ENCODE results near the gene MLLT10. TPM values are rescaled to one million over a fixed set of nuclear protein-coding genes. Genes with fewer than 3 reads are reported as not detected.

The MLLT10 gene
- total and polyA plus RNA-seq, 9 of the 15 experiments (the other 6 are each of a cell fraction or from before 2014, with no cell fraction given), result 18.8 to 81.4 (median 64.2) TPM

DNA sequence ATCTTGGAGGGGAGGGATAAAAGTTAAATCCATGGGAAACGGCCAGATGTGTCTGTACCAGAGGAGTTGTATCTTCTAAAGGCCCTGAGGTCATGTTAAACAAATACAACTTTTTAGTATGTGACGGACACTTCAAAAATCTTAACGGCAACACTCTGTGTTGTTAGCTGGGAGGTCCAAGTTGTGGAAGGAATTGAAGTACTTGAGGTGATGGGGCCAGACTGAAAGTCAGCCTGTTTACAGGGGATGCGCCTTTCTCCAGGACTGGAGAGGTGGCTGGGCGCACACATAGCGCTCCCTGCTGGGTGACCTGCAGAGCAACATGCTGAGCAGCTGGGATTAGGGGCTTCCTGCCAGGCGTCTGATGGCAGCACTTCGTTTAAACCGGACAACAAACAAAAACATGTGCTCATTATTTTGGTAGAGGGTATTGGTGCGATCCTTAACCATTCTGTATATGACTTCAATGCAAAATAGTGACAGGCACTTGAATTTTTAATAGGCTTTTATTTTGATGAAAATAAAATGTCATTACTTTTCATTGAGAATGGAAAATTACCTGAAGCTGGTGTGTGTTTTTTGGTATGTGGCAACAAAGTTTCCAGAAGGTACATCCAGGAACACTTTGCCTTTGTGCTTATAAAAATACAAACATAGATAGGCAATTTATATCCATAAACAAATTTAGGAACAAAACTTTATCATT lies 198.2 kb downstream of the MLLT10 start (continued):
- no peak for TF ChIP-seq TEAD4 (IDR thresholded peaks at IDR 0.05; ENCODE audit: low read length)
- TF ChIP-seq TEAD4 (CRISPR knock-in tag; IDR thresholded peaks at IDR 0.05; ENCODE audit: borderline replicate concordance), result no peak
- no peak for TF ChIP-seq HNRNPUL1 (IDR thresholded peaks at IDR 0.05; ENCODE audit: low read length)
- TF ChIP-seq ZNF3 (CRISPR knock-in tag; IDR thresholded peaks at IDR 0.05), result no peak
- TF ChIP-seq, protein P1, sequence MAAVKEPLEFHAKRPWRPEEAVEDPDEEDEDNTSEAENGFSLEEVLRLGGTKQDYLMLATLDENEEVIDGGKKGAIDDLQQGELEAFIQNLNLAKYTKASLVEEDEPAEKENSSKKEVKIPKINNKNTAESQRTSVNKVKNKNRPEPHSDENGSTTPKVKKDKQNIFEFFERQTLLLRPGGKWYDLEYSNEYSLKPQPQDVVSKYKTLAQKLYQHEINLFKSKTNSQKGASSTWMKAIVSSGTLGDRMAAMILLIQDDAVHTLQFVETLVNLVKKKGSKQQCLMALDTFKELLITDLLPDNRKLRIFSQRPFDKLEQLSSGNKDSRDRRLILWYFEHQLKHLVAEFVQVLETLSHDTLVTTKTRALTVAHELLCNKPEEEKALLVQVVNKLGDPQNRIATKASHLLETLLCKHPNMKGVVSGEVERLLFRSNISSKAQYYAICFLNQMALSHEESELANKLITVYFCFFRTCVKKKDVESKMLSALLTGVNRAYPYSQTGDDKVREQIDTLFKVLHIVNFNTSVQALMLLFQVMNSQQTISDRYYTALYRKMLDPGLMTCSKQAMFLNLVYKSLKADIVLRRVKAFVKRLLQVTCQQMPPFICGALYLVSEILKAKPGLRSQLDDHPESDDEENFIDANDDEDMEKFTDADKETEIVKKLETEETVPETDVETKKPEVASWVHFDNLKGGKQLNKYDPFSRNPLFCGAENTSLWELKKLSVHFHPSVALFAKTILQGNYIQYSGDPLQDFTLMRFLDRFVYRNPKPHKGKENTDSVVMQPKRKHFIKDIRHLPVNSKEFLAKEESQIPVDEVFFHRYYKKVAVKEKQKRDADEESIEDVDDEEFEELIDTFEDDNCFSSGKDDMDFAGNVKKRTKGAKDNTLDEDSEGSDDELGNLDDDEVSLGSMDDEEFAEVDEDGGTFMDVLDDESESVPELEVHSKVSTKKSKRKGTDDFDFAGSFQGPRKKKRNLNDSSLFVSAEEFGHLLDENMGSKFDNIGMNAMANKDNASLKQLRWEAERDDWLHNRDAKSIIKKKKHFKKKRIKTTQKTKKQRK (IDR thresholded peaks at IDR 0.05; ENCODE audit: borderline replicate concordance, low read depth, low read length), result no peak
- TF ChIP-seq NCOA1 (IDR thresholded peaks at IDR 0.05; ENCODE audit: low read depth), result no peak
- no peak for TF ChIP-seq POU5F1 (IDR thresholded peaks at IDR 0.05; ENCODE audit: borderline replicate concordance, low read depth, low read length, partially characterized antibody)
- peak; percentile 40; the same call in 1 of the 2 replicates for TF ChIP-seq MTA3 (IDR thresholded peaks at IDR 0.05; ENCODE audit: borderline replicate concordance)
- TF ChIP-seq RBM25 (IDR thresholded peaks at IDR 0.05; ENCODE audit: low read depth, low read length, severe bottlenecking), result no peak
- TF ChIP-seq, protein P2, sequence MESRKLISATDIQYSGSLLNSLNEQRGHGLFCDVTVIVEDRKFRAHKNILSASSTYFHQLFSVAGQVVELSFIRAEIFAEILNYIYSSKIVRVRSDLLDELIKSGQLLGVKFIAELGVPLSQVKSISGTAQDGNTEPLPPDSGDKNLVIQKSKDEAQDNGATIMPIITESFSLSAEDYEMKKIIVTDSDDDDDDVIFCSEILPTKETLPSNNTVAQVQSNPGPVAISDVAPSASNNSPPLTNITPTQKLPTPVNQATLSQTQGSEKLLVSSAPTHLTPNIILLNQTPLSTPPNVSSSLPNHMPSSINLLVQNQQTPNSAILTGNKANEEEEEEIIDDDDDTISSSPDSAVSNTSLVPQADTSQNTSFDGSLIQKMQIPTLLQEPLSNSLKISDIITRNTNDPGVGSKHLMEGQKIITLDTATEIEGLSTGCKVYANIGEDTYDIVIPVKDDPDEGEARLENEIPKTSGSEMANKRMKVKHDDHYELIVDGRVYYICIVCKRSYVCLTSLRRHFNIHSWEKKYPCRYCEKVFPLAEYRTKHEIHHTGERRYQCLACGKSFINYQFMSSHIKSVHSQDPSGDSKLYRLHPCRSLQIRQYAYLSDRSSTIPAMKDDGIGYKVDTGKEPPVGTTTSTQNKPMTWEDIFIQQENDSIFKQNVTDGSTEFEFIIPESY (CRISPR knock-in tag; IDR thresholded peaks at IDR 0.05), result peak; percentile 94
- TF ChIP-seq, protein P3, sequence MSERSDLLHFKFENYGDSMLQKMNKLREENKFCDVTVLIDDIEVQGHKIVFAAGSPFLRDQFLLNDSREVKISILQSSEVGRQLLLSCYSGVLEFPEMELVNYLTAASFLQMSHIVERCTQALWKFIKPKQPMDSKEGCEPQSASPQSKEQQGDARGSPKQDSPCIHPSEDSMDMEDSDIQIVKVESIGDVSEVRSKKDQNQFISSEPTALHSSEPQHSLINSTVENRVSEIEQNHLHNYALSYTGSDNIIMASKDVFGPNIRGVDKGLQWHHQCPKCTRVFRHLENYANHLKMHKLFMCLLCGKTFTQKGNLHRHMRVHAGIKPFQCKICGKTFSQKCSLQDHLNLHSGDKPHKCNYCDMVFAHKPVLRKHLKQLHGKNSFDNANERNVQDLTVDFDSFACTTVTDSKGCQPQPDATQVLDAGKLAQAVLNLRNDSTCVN (CRISPR knock-in tag; IDR thresholded peaks at IDR 0.05), result no peak
- TF ChIP-seq NFIC (IDR thresholded peaks at IDR 0.05), result peak; percentile 22; the same call in 1 of the 2 replicates
- no peak for TF ChIP-seq POLR2B (IDR thresholded peaks at IDR 0.05; ENCODE audit: low read depth, partially characterized antibody)
- TF ChIP-seq, protein P4, sequence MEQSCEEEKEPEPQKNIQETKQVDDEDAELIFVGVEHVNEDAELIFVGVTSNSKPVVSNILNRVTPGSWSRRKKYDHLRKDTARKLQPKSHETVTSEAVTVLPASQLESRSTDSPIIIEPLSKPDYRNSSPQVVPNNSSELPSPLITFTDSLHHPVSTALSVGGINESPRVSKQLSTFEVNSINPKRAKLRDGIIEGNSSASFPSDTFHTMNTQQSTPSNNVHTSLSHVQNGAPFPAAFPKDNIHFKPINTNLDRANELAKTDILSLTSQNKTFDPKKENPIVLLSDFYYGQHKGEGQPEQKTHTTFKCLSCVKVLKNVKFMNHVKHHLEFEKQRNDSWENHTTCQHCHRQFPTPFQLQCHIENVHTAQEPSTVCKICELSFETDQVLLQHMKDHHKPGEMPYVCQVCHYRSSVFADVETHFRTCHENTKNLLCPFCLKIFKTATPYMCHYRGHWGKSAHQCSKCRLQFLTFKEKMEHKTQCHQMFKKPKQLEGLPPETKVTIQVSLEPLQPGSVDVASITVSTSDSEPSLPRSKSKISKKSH (CRISPR knock-in tag; IDR thresholded peaks at IDR 0.05), result no peak
- TF ChIP-seq NFRKB (IDR thresholded peaks at IDR 0.05; ENCODE audit: low read depth), result no peak
- TF ChIP-seq RNF2 (IDR thresholded peaks at IDR 0.05), result no peak
- no peak for TF ChIP-seq HMG20B (CRISPR knock-in tag; IDR thresholded peaks at IDR 0.05)
- peak; percentile 75 for TF ChIP-seq SMC3 (conservative IDR thresholded peaks at IDR 0.05; ENCODE audit: insufficient read depth, low read depth, low read length)
- no peak for TF ChIP-seq DIDO1 (tag; IDR thresholded peaks at IDR 0.05; ENCODE audit: low read depth)
- TF ChIP-seq RAD51 (IDR thresholded peaks at IDR 0.05; ENCODE audit: borderline replicate concordance, low read depth), result no peak
